HG02798 (cell line): ENCODE measurements around the gene HEPN1.

ENCODE experiments used
- ATAC-seq: cut with Tn5 transposase; IDR thresholded peaks from one replicate; pipeline ENCODE4 v1.9.1; 2021; ENCODE audit warnings: mild to moderate bottlenecking; ENCODE audit not compliant: unreplicated experiment, poor library complexity

The HEPN1 gene

DNA sequence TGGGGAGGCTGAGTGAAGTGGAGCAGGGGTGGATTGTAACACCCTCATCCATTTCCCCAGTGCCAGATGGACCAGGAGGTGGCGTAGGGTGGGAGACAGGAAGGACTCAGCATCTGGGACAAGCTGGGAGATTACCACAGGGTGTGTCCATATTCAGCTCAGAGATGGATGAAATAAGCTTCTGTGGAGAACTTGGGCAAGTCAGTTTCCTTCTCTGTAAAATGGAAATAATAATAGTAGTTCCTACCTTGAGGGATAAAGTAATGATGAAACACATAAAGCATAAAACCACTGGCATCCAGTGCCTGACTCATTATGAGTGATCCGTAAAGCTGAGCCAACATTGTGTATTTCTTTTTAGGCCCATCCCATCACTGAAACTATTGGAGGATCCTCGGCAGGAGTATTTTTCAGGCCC, 20.8 kb upstream of the HEPN1 start:
- ATAC-seq = no peak

DNA sequence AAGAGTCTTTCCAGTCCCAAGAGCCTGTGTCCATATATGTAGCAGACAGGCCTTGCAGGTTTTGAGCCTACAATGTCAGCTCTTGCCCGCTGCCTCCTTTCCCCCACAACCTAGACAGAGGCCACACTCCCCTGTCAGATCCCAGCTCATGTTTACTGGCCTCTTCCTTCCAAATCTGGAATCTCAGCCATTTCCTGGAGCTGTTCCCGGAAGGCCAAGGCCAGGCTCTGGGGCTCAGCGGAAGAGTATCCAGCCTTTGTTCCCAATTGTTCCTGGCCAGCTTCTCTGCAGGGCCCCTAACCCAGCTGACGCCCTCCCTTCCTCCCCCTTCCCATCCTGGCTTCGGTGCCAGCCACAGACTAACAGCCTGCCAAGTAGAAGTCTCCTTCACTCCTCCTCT, 20.3 kb upstream of the HEPN1 start:
- no peak for ATAC-seq

- no peak for ATAC-seq
Observed at GRCh38 chr11:124899383-124900145, 19.5 kb upstream of the HEPN1 start.

GRCh38 chr11:124900464-124900863, 18.6 kb upstream of the HEPN1 start:
- ATAC-seq = no peak

GRCh38 chr11:124902616-124903015, 16.4 kb upstream of the HEPN1 start:
- no peak for ATAC-seq

DNA sequence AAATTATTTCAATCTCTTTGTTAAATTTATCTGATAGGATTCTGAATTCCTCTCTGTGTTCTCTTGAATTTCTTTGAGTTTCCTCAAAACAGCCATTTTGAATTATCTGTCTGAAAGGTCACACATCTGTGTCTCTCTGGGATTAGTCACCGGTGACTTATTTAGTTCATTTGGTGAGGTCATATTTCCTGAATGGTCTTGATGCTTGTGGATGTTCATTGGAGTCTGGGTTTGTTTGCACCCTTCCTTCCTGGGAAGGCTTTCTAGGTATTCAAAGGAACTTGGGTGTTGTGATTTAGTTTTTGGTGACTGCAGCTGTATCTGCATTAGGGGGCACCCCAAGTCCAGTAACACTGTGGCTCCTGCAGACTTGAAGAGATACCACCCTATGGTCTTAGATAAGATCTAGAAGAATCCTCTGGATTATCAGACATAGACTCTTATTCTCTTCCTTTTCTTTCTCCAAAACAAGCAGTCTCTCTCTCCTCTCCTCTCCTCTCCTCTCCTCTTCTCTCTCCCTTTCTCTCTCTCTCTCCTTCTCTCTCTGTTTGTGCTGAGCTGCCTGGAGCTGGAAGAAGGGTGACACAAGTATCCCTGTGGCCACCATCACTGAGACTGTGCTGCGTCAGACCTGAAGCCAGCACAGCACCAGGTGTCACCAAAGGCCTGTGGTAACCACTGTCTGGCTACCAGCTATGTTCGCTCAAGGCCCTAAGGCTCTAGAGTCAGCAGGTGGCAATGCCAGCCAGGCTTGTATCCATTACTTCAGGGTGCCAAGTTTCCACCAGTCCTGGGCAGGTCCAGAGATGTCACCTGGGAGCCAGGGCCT, 3.3 kb upstream of the HEPN1 start:
- no peak for ATAC-seq

DNA sequence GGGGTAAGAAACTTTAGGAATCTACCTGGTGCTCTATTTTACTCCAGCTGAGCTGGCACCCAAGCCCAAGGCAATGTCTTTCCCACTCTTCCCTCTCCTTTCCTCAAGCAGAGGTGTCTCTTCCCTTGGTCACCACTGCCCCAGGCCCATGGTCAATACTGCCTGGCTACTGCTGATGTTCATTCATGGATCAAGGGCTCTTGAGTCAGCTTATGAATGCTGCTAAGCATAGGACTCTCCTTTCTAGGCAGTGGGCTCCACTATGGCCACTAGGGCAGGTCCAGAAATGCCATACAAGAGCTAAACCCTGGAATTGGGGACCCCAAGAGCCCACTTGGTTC, 2.7 kb upstream of the HEPN1 start:
- ATAC-seq = no peak

DNA sequence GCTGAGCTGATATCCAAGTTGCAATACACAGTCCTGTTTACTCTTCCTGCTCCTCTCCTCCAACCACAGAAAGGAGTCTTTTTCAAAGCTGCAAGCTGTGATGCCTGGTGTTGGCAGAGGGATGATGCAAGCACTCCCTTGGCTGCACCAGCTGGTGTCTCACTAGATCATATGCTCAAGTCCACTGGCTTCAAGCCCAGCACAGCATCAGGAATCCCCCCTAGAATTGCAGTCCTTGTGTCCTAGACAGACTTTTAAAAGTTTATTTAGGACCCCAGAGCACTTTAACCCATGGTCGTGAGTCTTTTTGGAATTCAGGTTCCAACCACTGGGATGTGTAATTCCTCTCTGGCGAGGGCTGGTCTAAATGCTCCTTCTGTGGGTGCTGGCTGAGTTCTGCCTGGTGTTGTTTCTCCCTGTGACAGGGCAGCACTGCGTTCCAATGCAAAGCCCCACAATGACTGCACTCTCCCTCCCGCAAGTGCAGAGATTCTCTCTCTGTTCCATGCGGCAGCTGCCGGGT, 1.9 kb upstream of the HEPN1 start:
- no peak for ATAC-seq

DNA sequence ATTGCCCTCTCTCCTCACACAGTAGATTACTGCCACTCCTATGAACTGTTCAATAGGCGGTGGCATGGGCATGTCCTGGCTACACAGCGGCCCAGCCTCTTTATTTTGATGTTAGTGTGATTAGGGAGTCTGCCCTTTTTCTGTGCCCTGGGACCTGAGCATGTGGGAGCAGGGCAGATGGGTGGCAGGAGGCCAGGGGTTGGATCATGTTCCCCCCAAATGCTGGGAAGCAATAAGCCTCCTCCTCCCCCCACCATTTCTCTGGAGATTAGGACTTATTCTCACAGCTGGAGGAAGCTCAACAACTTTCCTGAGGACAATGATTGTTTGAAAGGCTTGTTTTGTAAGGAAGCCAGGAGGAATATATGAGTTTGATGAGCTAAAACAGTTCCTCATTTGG, 848 bp downstream of the HEPN1 start:
- no peak for ATAC-seq

- ATAC-seq = no peak
Observed at GRCh38 chr11:124920356-124920755, 1.3 kb downstream of the HEPN1 start.

DNA sequence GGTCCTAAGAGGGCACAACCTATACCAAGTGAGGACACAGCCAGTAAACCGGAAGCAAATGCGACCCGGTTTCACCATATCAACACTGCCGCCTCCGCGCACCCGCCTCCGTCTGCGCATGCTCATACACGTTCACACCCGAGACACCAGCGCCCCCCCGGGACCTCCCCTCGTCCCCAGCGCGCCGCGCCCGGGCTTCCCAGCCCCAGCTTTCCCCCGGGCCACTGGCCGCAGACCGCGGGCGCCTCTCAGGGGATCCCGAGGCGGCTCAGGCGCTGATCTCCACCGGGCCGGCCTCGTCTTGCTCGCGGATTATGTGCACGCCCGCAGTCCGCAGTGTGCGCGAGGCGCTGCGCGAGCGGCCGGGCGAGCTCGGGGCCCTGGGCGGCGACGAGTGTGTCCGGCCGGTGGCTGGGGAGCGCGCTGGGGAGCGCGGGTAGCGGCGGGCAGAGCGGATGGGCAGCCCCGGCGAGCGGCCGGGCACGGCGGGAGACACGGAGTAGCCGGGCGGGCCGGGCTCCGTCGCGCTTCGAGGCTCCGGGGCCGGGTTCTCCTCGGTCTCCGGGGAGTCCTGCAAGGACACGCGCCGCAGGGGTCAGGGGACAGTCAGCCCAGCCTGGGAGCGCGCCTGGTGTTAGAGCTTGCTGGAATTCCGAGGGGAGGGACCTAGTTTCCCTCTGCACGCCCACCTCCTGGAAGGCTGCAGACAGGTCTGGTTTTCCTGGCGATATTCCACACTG, 2.0 kb downstream of the HEPN1 start:
- ATAC-seq = peak; percentile 63

DNA sequence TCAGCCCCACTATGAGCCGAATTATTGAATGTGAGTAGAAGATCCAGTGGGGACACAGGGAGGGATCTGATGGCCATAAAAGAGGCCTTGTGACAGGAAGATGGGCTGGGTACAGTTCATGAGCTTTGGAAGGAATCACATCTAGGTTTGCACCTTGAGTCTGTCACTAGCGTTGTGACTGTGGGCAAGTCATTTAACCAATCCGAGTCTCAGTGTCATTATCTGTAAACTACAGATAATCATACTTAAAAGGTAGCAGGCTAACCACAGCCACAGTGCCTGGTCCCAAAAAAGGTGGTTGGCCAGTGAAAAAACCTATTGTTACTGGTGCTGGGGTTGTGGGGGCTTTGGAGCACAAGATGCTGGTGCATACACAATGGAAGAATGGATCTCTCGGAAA, 3.8 kb downstream of the HEPN1 start:
- no peak for ATAC-seq

- ATAC-seq = no peak
Observed at GRCh38 chr11:124923296-124923695, 4.2 kb downstream of the HEPN1 start.

- ATAC-seq = no peak
Observed at GRCh38 chr11:124928942-124929665, 10.1 kb downstream of the HEPN1 start.

- peak; percentile 71 for ATAC-seq
Observed at GRCh38 chr11:124930799-124931198, 11.7 kb downstream of the HEPN1 start.

DNA sequence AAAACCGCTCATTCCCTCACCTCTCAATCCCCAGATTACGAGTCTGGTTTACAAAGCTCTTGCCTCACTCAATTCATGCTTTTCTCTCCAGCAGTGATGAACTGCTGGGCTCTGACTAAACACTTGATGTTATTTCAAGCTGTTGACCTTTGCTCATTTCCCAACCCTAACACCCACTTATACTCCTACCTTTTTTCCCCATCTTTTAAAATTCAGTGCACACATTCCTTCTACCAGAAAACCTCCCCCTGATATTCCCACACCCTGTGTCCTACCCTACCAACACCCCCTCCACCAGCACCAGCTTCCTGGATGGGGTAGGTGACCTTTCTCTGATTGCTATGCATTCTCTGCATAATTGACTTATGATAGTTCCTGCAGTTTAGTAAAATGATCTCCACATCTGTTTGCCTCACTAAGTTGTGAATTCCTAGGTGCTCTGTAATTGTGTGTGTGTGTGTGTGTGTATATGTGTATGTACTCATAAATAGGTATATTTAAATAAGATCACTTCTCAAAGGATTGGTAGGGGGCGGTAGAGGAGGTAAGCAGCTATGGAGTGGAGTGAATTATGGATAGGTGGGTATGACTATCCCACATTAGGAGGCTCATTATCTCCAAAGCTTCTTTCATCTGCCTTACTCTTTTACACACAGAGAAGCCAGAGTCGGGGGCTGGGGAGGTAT, 16.0 kb downstream of the HEPN1 start:
- ATAC-seq = no peak

DNA sequence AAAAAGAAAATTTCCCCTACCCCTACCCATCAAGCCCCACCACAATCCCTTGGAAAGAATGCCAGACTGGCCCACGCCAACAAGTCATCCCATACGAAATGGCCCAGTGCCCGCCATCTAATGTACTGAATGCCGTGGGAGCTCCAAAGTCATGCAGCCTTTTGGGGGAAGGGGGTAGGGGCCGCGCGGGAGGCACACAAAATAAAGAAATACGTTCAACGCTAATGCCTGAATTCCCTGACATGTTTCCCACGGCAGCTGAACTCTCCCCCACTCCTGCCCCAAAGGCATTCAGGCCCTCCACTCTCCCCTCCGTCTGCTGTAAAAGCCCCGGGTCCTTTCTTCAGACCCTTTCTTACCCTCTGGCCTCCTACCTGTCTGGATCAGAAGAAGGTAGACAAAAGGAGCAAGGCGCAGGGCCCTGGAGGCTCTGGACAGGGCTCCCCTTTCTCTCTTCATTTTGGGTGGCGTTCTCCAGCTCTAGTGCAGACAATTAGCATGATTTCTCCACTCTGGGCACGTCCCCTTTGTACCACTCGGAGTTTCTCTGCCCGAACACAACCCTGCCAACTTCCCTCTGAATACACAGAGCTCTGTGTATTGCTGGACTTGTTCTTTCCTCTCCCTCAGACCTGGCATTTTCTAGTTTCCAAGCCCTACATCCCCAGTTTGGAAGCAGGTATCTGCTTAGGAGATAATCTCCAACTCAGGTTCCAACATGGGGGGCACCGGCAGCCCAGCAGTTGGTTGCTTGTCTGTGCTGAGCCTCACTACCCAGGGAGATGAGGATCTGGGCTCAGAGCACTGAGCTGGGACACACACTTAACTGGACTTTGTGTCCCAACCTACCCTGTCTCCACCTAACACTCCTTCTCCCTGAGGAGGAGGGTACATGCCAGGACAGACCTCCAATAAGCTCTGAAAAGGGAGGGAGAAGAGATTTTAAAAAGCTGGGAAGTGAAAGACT, 16.8 kb downstream of the HEPN1 start, which contains the start of gene HEPACAM:
Gene HEPACAM, minus strand, starts transcription at position 500 of the 967 bp plus-strand sequence. Its CDS starts 41 bp downstream, at position 459.
- no peak for ATAC-seq

DNA sequence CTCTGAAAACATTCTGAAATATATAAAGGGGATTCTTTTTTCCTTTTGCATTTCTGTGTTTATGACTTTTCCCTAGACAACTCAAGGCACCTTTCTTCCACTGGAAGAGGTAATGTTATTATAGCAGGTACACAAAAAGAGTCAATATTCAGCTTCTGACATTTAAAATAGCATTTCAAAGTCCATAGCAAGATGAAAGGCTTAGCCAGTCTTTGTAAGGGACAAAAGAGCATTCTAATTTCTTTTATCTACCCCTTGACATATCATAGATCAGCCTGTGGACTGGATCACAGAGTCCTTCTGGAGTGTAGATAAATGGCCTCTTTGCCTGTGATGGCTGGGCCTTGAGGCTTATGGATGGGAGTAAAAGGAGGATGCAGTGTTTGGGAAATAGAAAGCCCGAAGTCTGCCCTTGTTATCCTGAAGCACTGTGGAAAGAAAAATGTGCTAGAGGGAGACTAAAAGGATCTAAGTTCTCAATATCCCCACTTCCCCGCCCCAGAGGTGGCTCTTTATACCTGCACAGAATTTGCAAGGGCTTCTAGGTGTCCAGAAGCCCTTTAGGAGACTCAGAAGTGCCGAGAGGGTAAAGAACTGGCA, 18.4 kb downstream of the HEPN1 start:
- ATAC-seq = no peak
